KG1 (cell line): Measurements from ENCODE around the gene TMEM212.
"Not testable (repeated sequence)": the region's sequence is repeated elsewhere in the genome, so short reads cannot be mapped to it uniquely, and the experiment has no call there.

Source experiments
- DNase-seq: peaks from one replicate; lab custom pipeline; 2025; lab: John Stamatoyannopoulos, UW

TMEM212 gene

DNA sequence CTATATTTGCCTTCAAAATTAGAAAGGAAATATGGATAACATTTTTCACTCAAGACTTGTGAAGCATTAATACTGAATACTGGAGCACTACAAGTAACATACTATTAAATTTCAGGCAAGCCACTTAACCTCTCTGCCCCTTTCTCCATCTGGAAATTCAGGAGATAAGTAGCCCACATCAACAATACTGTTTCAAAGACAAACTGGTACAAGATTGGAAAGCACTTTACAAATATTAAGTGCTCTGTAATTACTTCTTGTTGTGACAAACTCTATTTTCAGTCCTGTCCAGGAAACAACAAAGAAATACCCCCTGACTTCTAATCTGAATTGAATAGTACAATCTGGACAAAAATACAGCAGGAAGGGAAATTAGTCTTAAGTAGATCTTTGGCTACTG is 49.3 kb downstream of the TMEM212 start:
- no peak for DNase-seq

DNA sequence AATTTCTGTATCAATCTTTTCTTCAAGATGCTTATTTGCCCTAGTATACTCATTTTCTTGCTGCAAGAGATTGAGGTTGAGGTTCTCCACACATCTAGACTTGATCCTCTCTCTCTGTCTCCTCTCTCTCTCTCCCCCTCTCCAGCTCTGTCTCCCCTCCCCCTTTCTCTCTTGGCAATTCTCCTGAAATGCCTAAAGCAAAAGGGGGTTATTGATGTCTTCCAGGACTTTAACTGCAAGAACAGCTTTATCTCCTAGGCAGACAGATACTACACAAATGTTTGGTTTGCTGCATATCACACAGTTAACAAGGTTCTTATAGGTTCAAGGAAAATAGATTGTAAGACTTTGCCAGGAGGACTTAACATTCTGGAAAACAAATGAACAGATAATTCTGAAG is 52.1 kb downstream of the TMEM212 start:
- no peak for DNase-seq

DNA sequence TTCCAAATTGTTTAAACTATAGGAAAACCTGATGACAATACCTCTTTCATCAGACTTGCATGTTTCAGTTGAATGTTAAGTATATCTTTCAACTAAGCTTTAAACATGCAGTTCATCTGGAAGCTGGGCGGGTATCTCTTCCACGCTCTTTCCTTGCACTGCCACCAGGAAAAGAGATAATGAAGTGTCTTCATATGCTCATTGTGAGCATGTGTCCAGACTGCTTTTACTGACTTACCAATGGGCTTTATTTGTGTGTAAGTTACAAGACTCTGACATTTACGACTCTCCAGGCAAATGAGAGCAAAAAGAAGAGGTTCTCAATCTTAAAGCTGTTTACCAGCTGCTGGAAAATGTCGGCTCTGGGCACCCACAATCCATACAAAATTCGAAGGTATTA is 52.8 kb downstream of the TMEM212 start:
- no peak for DNase-seq

DNA sequence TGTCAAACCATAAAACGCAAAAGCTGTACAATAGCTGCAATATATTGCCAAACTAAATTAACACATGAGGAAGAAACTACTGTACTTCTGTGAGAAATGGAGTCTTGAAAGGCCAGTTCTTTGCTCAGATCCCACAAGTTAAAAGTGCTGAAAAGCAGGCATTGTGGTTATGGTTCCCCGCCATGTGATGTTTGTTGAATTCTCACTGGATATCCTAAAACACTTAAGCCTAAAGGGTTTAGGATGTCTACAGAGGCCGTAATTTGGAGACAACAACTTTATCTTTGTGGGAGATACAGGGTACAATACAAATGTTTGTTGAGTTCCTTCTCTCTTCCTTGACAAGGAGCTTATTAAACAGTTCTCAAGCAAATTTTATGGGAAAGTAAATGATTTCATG is 53.2 kb downstream of the TMEM212 start:
- no peak for DNase-seq

DNA sequence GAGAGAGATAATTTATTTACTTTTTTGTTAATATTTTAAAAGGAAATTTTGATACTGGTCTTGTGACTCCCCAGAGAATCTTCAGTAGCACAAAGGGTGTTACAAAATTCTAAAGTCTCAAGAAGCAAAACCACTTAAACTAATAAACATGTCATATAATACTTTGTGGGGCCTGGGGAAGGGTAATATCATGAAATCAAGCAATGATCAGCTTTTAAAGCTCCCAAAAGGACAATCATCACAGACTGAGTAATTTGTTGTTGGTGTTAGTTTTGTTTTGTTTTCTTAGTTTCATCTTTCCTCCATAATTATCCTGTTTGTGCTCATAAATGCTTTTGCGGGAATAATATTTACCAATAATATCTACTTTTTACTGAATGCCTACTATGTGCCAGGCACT is 55.0 kb downstream of the TMEM212 start:
- no peak for DNase-seq

DNA sequence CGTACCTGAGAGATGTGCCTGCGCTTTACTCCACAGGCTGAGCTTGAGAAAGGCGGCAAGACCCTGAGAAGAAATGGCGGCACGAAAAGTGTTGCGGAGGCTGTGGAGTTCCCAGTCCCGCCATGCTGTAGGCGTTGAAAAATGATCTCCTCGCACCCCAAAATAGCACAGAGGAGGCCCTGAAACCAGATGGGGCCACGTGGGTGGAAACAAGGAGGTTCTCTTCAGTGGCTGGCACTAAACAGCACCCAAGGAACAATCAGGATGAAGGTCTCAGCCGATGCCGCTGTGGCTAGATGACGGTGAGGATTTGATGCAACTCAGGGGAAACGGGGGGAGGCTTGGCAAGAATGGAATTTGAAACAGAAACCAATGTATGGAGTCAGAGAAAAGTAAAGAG is 57.3 kb downstream of the TMEM212 start:
- DNase-seq: no peak

DNA sequence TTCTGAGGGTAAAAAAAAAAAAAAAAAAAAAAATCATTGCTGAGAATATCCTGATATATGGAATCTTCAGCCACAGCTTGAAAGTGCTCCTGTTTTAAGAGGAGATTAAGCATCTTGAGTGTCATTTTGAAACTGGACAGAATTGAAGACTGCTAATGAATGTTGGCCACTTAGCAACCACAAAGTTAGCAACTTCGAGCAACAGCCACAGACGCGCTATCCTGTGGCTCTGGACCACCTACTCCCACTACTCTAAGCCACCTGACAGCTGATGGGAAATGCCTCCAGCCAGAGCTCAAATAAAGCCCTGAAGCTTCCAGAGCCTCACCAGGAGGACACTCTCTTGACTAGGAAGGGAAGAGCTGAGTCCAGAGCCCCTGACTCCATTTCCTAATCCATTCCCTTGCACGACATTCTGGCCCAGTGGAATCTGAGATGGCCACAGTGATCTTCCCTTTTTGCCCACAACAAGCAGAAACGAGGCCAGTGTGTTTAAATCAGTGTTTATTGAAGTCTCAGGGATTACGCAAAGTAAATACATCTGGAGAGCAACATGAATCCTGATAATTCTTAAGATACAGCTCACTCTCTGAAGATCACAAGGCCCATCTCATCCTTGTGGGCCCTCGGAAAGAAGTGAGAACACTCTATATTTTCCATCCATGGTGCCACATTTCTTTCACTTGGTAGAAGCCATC is 58.6 kb downstream of the TMEM212 start:
- DNase-seq: no peak

DNA sequence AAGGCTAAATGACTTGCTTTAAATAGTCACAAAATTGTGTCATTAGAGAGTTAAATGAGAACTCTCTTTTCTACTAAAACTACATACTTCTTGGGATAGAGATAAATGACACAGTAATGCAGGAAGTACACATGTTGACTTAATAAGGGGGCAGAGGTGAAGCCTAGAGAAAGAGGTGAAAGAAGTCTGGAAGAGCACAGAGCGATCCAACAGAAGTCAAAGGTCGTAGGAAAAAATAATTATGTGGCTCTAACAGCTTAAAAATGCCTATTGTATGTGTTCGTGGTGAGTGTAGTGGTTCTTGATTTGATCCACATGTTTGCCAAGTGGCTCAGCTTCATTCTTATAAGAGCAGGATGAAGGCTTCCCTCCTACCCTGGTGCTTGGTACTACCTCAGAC is 61.7 kb downstream of the TMEM212 start:
- DNase-seq: no peak

DNA sequence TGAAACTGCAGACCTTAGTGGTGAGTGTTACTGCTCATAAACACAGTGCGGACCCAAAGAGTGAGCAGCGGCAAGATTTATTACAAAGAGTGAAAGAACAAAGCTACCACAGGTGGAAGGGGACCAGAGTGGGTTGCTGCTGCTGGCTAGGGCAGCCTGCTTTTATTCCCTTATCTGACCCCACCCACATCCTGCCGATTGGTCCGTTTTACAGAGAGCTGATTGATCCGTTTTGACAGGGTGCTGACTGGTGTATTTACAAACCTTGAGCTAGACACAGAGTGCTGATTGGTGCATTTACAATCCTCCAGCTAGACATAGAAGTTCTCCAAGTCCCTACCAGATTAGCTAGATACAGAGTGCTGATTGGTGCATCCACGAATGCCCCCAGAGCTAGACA is 63.4 kb downstream of the TMEM212 start:
- DNase-seq: not testable (repeated sequence)

DNA sequence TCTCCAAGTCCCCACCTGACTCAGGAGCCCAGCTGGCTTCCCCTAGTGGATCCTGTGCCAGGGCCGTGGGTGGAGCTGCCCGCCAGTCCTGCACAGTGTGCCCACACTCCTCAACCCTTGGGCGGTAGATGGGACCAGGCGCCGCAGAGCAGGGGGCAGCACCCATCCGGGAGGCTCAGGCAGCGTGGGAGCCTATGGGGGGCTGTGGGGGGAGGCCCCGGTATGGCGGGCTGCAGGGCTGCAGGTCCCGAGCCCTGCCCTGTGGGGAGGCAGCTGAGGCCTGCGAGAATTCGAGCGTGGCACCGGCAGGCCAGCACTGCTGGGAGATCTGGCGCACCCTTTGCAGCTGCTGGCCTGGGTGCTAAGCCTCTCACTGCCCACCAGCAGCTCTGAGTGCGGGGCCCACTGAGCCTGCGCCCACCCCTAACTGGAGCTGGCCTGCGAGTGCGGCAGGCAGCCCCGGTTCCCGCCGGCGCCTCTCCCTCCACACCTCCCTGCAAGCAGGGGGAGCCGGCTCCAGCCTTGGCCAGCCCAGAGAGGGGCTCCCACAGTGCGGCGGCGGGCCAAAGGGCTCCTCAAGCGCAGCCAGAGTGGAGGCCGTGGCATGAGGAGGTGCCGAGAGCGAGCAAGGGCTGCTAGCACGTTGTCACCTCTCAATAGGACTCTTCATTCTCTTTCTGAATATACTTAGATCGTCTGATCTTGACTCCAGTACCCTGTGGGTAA is 64.0 kb downstream of the TMEM212 start:
- no peak for DNase-seq

DNA sequence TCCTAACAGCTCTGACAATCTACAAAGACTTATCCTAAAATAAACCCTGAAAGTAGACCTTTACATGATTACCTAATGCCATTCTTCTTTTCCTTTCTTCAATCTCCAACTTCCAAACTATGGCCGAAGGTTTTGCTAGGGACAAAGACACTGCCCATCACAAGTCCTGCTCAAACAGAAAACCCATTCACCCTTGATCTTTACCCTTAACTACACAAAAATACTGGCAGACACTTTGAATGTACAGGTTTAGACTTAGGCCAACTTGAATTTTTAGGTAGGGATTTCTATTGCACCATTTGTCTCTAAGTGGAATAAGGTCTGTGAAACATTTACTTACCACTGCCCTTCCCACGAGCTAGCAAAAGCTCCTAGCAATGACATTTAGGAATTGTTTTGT is 64.6 kb downstream of the TMEM212 start:
- no peak for DNase-seq

DNA sequence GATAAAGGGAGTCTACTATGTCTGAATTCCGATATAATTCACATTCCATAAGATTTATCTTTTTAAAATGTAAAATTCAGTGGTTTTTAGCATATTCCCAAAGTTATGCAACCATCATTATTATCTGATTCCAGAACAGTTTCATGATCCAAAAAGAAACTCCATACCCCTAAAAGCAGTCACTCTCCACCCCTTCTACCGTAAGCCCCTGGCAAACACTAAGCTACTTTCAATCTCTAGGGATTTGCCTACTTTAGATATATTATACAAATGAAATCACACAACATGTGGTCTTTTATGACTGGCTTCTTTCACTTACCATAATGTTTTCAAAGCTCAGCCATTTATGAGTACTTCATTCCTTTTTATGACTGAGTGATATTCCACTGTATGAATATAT is 65.6 kb downstream of the TMEM212 start:
- no peak for DNase-seq
